ENCODE measurements around the gene FOSB. TPM values are rescaled to one million over a fixed set of nuclear protein-coding genes. Genes with fewer than 3 reads are reported as not detected.

The FOSB gene
- total RNA-seq, 1 experiment from 2014 or later = 2.3 TPM

GRCh38 chr19:45446944-45447343, 20.9 kb upstream of the FOSB start (continued):
- TF ChIP-seq ATF2 (CRISPR knock-in tag; IDR thresholded peaks at IDR 0.05; ENCODE audit: borderline replicate concordance, low read depth) (no peak), PRRX2 (CRISPR knock-in tag; IDR thresholded peaks at IDR 0.05) (no peak)

GRCh38 chr19:45448425-45448756, 19.4 kb upstream of the FOSB start:
- no peak overlapping the region for H3K4me3 Mint-ChIP-seq
- POLR2A ChIA-PET = no interaction called here
- peaks cover 24% of the 10 kb centered on the region for H3K4me1 Mint-ChIP-seq
- DNase-seq (ENCODE audit: low spot score) (no peak), ATAC-seq (no peak)
- no peaks in the 10 kb centered on the region for H3K36me3 Mint-ChIP-seq
- H3K9me3 Mint-ChIP-seq = no peaks in the 10 kb centered on the region
- no peak overlapping the region for H3K27ac Mint-ChIP-seq
- H3K27me3 Mint-ChIP-seq (ENCODE audit: low read depth) = peaks cover 72% of the 10 kb centered on the region
- CTCF ChIA-PET = interaction anchor here (1.3 to 4.8 kb wide), 6 partner anchors 9 to 46 kb away, joined by 4 to 22 read pairs (median 8); no protein-coding TSS in a partner anchor
- TF ChIP-seq ZNF232 (CRISPR knock-in tag; IDR thresholded peaks at IDR 0.05) (no peak), ZNF121 (CRISPR knock-in tag; IDR thresholded peaks at IDR 0.05) (peak; percentile 23; the same call in 1 of the 2 replicates)

GRCh38 chr19:45448887-45449299, 18.9 kb upstream of the FOSB start:
- Mint-ChIP-seq H3K4me3 (peak overlapping the region; percentile 32; the same call in 1 of the 2 replicates), H3K36me3 (no peaks in the 10 kb centered on the region), H3K27ac (no peak overlapping the region), H3K9me3 (no peaks in the 10 kb centered on the region), H3K27me3 (ENCODE audit: low read depth) (peaks cover 77% of the 10 kb centered on the region), H3K4me1 (peaks cover 24% of the 10 kb centered on the region)
- CTCF ChIA-PET = interaction anchor here (2.7 to 4.8 kb wide), 2 partner anchors 29 to 37 kb away, joined by 14 to 22 read pairs; no protein-coding TSS in a partner anchor
- no peak for TF ChIP-seq PRRX2 (CRISPR knock-in tag; IDR thresholded peaks at IDR 0.05)
- POLR2A ChIA-PET = no interaction called here
- ATAC-seq (no peak), DNase-seq (ENCODE audit: low spot score) (no peak)

- peaks cover 73% of the 10 kb centered on the region for H3K27me3 Mint-ChIP-seq (ENCODE audit: low read depth)
- DNase-seq (ENCODE audit: low spot score) (no peak), ATAC-seq (no peak; the same call in 1 of the 2 replicates)
- peak overlapping the region; percentile 90 for H3K4me3 Mint-ChIP-seq
- no peak for TF ChIP-seq ZBTB21 (CRISPR knock-in tag; IDR thresholded peaks at IDR 0.05; ENCODE audit: borderline replicate concordance)
- TF ChIP-seq EMX1 (CRISPR knock-in tag; IDR thresholded peaks at IDR 0.05) = no peak
- TF ChIP-seq NFATC4 (CRISPR knock-in tag; IDR thresholded peaks at IDR 0.05) = no peak
- no peak for TF ChIP-seq ZNF425 (CRISPR knock-in tag; conservative IDR thresholded peaks at IDR 0.05)
- TF ChIP-seq NFE2L1 (CRISPR knock-in tag; IDR thresholded peaks at IDR 0.05) = no peak
- no peak for TF ChIP-seq IRF1 (CRISPR knock-in tag; IDR thresholded peaks at IDR 0.05)
- no peak for TF ChIP-seq ZNF396 (CRISPR knock-in tag; IDR thresholded peaks at IDR 0.05; ENCODE audit: borderline replicate concordance)
- TF ChIP-seq PRRX2 (CRISPR knock-in tag; IDR thresholded peaks at IDR 0.05) = no peak
- TF ChIP-seq IRF2 (CRISPR knock-in tag; IDR thresholded peaks at IDR 0.05; ENCODE audit: borderline replicate concordance, low read depth) = no peak
- no peak for TF ChIP-seq ZNF232 (CRISPR knock-in tag; IDR thresholded peaks at IDR 0.05)
- TF ChIP-seq USF2 (CRISPR knock-in tag; IDR thresholded peaks at IDR 0.05) = no peak
- no peak for TF ChIP-seq ZNF219 (CRISPR knock-in tag; IDR thresholded peaks at IDR 0.05; ENCODE audit: borderline replicate concordance)
- TF ChIP-seq TEAD4 (CRISPR knock-in tag; IDR thresholded peaks at IDR 0.05) = no peak
- no peak for TF ChIP-seq E2F5 (CRISPR knock-in tag; IDR thresholded peaks at IDR 0.05)
- no peak for TF ChIP-seq ZNF423 (CRISPR knock-in tag; IDR thresholded peaks at IDR 0.05)
- TF ChIP-seq ETV6 (CRISPR knock-in tag; IDR thresholded peaks at IDR 0.05) = no peak
- no peak for TF ChIP-seq FOXK1 (CRISPR knock-in tag; IDR thresholded peaks at IDR 0.05)
- no peak for TF ChIP-seq E2F4 (CRISPR knock-in tag; IDR thresholded peaks at IDR 0.05; ENCODE audit: borderline replicate concordance, low read depth)
- CTCF ChIA-PET = interaction anchor here (1.2 to 4.8 kb wide), 2 partner anchors 28 to 35 kb away, joined by 4 to 22 read pairs; no protein-coding TSS in a partner anchor
- H3K9me3 Mint-ChIP-seq = no peaks in the 10 kb centered on the region
- POLR2A ChIA-PET = no interaction called here
- peaks cover 17% of the 10 kb centered on the region for H3K4me1 Mint-ChIP-seq
- H3K36me3 Mint-ChIP-seq = no peaks in the 10 kb centered on the region
- H3K27ac Mint-ChIP-seq = 0 out of 2 replicates have a peak overlapping the region, but pooled peaks have one; percentile 8
These were observed 17.8 kb upstream of the FOSB start for GRCh38 chr19:45450012-45450333.
